ENCODE measurements around the gene CNPY1. TPM values are rescaled to one million over a fixed set of nuclear protein-coding genes. Genes with fewer than 3 reads are reported as not detected.

CNPY1 gene
- polyA plus RNA-seq, 1 of the 3 experiments (the other 2 are of a cell fraction) = not detected

DNA sequence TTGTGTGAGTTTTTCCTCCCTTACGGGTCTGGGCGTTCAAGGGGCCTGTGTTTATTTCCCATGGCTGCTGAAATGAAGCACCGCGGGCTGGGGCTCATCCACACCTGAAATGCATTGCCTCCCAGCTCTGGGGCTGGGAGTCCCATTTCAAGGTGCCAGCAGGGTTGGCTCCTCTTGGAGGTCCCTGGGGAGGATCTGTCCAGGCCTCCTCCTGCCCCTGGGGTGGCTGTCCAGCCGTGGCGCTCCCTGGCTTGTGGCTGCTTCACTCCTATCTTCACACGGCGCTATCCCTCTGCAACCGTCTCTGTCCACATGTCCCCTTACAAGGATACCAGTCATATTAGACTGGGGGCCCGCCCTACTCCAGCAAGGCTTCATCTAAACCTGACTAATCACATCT is 41.1 kb upstream of the CNPY1 start (continued):
- TF ChIP-seq, protein P1, sequence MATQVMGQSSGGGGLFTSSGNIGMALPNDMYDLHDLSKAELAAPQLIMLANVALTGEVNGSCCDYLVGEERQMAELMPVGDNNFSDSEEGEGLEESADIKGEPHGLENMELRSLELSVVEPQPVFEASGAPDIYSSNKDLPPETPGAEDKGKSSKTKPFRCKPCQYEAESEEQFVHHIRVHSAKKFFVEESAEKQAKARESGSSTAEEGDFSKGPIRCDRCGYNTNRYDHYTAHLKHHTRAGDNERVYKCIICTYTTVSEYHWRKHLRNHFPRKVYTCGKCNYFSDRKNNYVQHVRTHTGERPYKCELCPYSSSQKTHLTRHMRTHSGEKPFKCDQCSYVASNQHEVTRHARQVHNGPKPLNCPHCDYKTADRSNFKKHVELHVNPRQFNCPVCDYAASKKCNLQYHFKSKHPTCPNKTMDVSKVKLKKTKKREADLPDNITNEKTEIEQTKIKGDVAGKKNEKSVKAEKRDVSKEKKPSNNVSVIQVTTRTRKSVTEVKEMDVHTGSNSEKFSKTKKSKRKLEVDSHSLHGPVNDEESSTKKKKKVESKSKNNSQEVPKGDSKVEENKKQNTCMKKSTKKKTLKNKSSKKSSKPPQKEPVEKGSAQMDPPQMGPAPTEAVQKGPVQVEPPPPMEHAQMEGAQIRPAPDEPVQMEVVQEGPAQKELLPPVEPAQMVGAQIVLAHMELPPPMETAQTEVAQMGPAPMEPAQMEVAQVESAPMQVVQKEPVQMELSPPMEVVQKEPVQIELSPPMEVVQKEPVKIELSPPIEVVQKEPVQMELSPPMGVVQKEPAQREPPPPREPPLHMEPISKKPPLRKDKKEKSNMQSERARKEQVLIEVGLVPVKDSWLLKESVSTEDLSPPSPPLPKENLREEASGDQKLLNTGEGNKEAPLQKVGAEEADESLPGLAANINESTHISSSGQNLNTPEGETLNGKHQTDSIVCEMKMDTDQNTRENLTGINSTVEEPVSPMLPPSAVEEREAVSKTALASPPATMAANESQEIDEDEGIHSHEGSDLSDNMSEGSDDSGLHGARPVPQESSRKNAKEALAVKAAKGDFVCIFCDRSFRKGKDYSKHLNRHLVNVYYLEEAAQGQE (IDR thresholded peaks at IDR 0.05; ENCODE audit: low read depth, low read length) = no peak
- TF ChIP-seq ELF1 (IDR thresholded peaks at IDR 0.05) = no peak

DNA sequence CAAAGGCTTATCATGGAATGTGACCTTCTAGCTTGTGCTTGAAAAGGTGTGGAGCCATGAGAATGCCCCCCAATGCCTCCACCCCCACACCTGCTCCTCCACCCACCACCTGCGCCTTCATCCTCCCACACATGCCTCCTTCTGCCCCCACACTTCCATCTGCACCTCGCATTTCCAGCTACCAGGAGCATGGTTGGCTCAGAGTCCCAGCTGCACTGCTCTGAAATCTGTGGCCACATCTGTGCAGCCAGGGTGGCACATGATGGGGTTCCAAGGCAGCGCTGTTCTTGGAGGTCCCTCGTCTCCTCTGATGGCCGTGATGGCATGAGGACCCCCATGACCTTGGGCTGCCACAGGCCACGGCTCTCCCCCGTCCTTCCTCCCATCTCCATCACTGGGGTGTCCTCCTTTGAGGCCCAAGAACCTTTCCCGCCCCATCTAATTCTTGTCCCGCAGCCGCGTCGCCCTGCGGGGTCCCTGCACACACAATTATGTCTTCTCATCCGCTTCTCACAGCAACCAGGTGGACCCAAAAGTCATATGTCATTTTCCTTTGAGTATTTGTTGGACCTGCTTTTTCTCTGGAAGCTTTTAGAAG is 40.6 kb upstream of the CNPY1 start:
- 74% methylated on average over 13 of the region's 14 CpGs for WGBS (ENCODE audit: low lambda C conversion rate)
- no peaks in the 10 kb centered on the region for H3F3A ChIP-seq (replicated peaks; ENCODE audit: insufficient read depth)
- no peaks in the 10 kb centered on the region for H3K9me3 ChIP-seq
- no peak overlapping the region for H2AFZ ChIP-seq (ENCODE audit: low read depth)
- no peak overlapping the region for H3K4me2 ChIP-seq
- no peak overlapping the region for H3K27ac ChIP-seq (ENCODE audit: low read depth in 2 of 2, low read length in 1 of 2)
- ChIA-PET POLR2A (no interaction called here), CTCF (interaction anchor here (1.0 to 8.2 kb wide), 3 partner anchors 11 to 181 kb away, joined by 5 to 117 read pairs (median 9); no protein-coding TSS in a partner anchor)
- no peak overlapping the region for H3K4me3 ChIP-seq (ENCODE audit: low read depth in 2 of 2, low read length in 1 of 2)
- H3K9me2 ChIP-seq = no peaks in the 10 kb centered on the region
- H3K36me3 ChIP-seq (replicated peaks in 1 of 2; ENCODE audit: control insufficient read depth in 1 of 2, insufficient read depth in 2 of 2, low read length in 1 of 2) = no peaks in the 10 kb centered on the region
- peaks cover 66% of the 10 kb centered on the region for H3K27me3 ChIP-seq (ENCODE audit: insufficient read depth)
- no peak for DNase-seq
- H3K79me2 ChIP-seq (ENCODE audit: insufficient read depth) = no peaks in the 10 kb centered on the region
- H4K20me1 ChIP-seq (ENCODE audit: insufficient read depth) = no peaks in the 10 kb centered on the region
- no peak overlapping the region for H3K9ac ChIP-seq
- TF ChIP-seq GABPA (IDR thresholded peaks at IDR 0.05; ENCODE audit: low read depth) (no peak), FOXJ3 (CRISPR knock-in tag; IDR thresholded peaks at IDR 0.05) (no peak)
- TF ChIP-seq, protein P2, sequence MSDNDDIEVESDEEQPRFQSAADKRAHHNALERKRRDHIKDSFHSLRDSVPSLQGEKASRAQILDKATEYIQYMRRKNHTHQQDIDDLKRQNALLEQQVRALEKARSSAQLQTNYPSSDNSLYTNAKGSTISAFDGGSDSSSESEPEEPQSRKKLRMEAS (IDR thresholded peaks at IDR 0.05; ENCODE audit: low read depth) = no peak
- H3K4me1 ChIP-seq (ENCODE audit: control insufficient read depth in 1 of 2, insufficient read depth in 2 of 2, low read depth in 1 of 2, low read length in 1 of 2) = peaks cover 0 to 27% of the 10 kb centered on the region in 2 experiments; a peak in 1 of 4 replicates

DNA sequence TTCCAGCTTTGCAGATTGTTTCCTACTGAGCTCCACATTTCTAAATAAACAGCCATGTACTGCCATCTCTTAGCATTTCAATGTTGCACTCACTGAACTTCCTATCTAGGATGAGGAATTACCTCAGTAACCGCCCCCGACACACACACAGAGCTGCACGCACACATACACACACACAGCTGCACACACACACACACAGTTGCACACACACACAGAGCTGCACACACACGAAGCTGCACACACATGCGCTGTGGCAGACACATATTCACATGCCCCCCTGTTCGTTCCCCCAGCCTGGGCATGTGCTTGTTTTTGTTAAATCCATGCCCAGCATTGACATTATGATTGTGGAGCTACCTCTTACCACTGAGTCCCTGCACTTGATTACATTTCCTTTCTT is 39.6 kb upstream of the CNPY1 start:
- no peaks in the 10 kb centered on the region for H4K20me1 ChIP-seq (ENCODE audit: insufficient read depth)
- H3K4me1 ChIP-seq (ENCODE audit: control insufficient read depth in 1 of 2, insufficient read depth in 2 of 2, low read depth in 1 of 2, low read length in 1 of 2) = peaks cover 0 to 27% of the 10 kb centered on the region in 2 experiments; a peak in 1 of 4 replicates
- no peak overlapping the region for H3K4me2 ChIP-seq
- no peaks in the 10 kb centered on the region for H3K9me3 ChIP-seq
- H3K36me3 ChIP-seq (replicated peaks in 1 of 2; ENCODE audit: control insufficient read depth in 1 of 2, insufficient read depth in 2 of 2, low read length in 1 of 2) = no peaks in the 10 kb centered on the region
- no peaks in the 10 kb centered on the region for H3K9me2 ChIP-seq
- H3F3A ChIP-seq (replicated peaks; ENCODE audit: insufficient read depth) = no peaks in the 10 kb centered on the region
- CTCF ChIA-PET = interaction anchor here (0.8 to 8.2 kb wide), 7 partner anchors 12 to 211 kb away, joined by 3 to 117 read pairs (median 5); no protein-coding TSS in a partner anchor
- no peaks in the 10 kb centered on the region for H3K79me2 ChIP-seq (ENCODE audit: insufficient read depth)
- H3K4me3 ChIP-seq (ENCODE audit: low read depth in 2 of 2, low read length in 1 of 2) = no peak overlapping the region
- POLR2A ChIA-PET = interaction anchor here (0.6 to 1.0 kb wide), 2 partner anchors 10 to 58 kb away, joined by 3 read pairs; partner anchors contain the start of gene RBM33
- 71% methylated on average over 6 of the region's 6 CpGs for WGBS (ENCODE audit: low lambda C conversion rate)
- no peak overlapping the region for H3K27ac ChIP-seq (ENCODE audit: low read depth in 2 of 2, low read length in 1 of 2)
- peaks cover 73% of the 10 kb centered on the region for H3K27me3 ChIP-seq (ENCODE audit: insufficient read depth)
- DNase-seq = no peak
- no peak overlapping the region for H3K9ac ChIP-seq
- no peak overlapping the region for H2AFZ ChIP-seq (ENCODE audit: low read depth)
- TF ChIP-seq RAD21 (IDR thresholded peaks at IDR 0.05; ENCODE audit: low read length) (no peak), SMC3 (IDR thresholded peaks at IDR 0.05; ENCODE audit: low read depth, low read length) (no peak), EP300 (IDR thresholded peaks at IDR 0.05; ENCODE audit: borderline replicate concordance in 1 of 2, low read depth in 1 of 2, low read length in 1 of 2) (no peak), FOXM1 (IDR thresholded peaks at IDR 0.05; ENCODE audit: low read depth) (no peak), YY1 (IDR thresholded peaks at IDR 0.05; ENCODE audit: low read depth) (no peak), MXI1 (IDR thresholded peaks at IDR 0.05; ENCODE audit: low read depth, low read length) (no peak), POLR2AphosphoS5 (IDR thresholded peaks at IDR 0.05; ENCODE audit: low read depth, low read length) (no peak), GABPA (IDR thresholded peaks at IDR 0.05; ENCODE audit: low read depth) (no peak), FOXJ3 (CRISPR knock-in tag; IDR thresholded peaks at IDR 0.05) (no peak), NFIC (IDR thresholded peaks at IDR 0.05; ENCODE audit: borderline replicate concordance) (no peak), CHD2 (IDR thresholded peaks at IDR 0.05; ENCODE audit: low read length, partially characterized antibody) (no peak)
- TF ChIP-seq, protein P3, sequence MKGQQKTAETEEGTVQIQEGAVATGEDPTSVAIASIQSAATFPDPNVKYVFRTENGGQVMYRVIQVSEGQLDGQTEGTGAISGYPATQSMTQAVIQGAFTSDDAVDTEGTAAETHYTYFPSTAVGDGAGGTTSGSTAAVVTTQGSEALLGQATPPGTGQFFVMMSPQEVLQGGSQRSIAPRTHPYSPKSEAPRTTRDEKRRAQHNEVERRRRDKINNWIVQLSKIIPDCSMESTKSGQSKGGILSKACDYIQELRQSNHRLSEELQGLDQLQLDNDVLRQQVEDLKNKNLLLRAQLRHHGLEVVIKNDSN (IDR thresholded peaks at IDR 0.05; ENCODE audit: borderline replicate concordance, low read depth) = no peak
- TF ChIP-seq, protein P1 (IDR thresholded peaks at IDR 0.05; ENCODE audit: low read depth, low read length) = no peak
- TF ChIP-seq, protein P4, sequence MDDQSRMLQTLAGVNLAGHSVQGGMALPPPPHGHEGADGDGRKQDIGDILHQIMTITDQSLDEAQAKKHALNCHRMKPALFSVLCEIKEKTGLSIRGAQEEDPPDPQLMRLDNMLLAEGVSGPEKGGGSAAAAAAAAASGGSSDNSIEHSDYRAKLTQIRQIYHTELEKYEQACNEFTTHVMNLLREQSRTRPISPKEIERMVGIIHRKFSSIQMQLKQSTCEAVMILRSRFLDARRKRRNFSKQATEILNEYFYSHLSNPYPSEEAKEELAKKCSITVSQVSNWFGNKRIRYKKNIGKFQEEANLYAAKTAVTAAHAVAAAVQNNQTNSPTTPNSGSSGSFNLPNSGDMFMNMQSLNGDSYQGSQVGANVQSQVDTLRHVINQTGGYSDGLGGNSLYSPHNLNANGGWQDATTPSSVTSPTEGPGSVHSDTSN (IDR thresholded peaks at IDR 0.05) = no peak

All from SK-N-SH (cell line).